Common myeloid progenitor, CD34-positive (primary cell): ENCODE results near the gene DCAF5.

Experiments
- CTCF ChIA-PET: fragments of 350-600 bp; sonication (Branson Sonifier 250); formaldehyde crosslinking; loops from one replicate; lab custom pipeline; 2021; ENCODE audit warnings: antibody characterized with exemption; lab: Charles Lee
- POLR2A ChIA-PET: fragments of 350-600 bp; sonication (Branson Sonifier 250); formaldehyde crosslinking; loops from one replicate; lab custom pipeline; 2021; ENCODE audit warnings: antibody characterized with exemption; lab: Charles Lee
- DNase-seq, 3 donors: peaks; one replicate each; pipeline versions ENCODE4 v3.0.0 to v3.0.0-alpha.2; 2013
- H3K27ac ChIP-seq, 2 experiments: 1 replicate in 1 of 2; 2 replicates in 1 of 2; pipeline ENCODE4 v1.7.0; 2013; ENCODE audit warnings: inconsistent platforms in 2 of 2, low read length in 2 of 2, mild to moderate bottlenecking in 2 of 2, low read depth in 1 of 2, moderate library complexity in 1 of 2; ENCODE audit not compliant: severe bottlenecking in 2 of 2, insufficient read depth in 1 of 2, poor library complexity in 1 of 2
- H3K27me3 ChIP-seq, 5 experiments: replicated peaks in 2 of 5; 1 replicate in 3 of 5; 2 replicates in 2 of 5; pipeline versions ENCODE4 v1.6.1 to v1.7.0; 2013; ENCODE audit warnings: low read length in 4 of 5, mild to moderate bottlenecking in 2 of 5, moderate library complexity in 2 of 5, inconsistent platforms in 1 of 5; ENCODE audit not compliant: insufficient read depth in 5 of 5, control insufficient read depth in 4 of 5
- H3K36me3 ChIP-seq, 4 experiments: 1 replicate in 2 of 4; 2 replicates in 2 of 4; pipeline versions ENCODE4 v1.6.1 to v1.7.0; 2013; ENCODE audit warnings: low read length in 3 of 4, control low read depth in 1 of 4, mild to moderate bottlenecking in 1 of 4; ENCODE audit not compliant: control insufficient read depth in 4 of 4, insufficient read depth in 4 of 4
- H3K4me1 ChIP-seq, 4 experiments: 1 replicate in 3 of 4; 2 replicates in 1 of 4; pipeline versions ENCODE4 v1.6.1 to v1.7.1; 2013; ENCODE audit warnings: low read length in 3 of 4, mild to moderate bottlenecking in 3 of 4, control low read depth in 1 of 4, inconsistent platforms in 1 of 4, moderate library complexity in 1 of 4; ENCODE audit not compliant: control insufficient read depth in 4 of 4, insufficient read depth in 4 of 4; ENCODE audit errors: control extremely low read depth in 1 of 4
- H3K4me3 ChIP-seq, 7 experiments: 1 replicate in 4 of 7; 2 replicates in 3 of 7; pipeline versions ENCODE4 v1.5.1 to v1.7.0; 2013; ENCODE audit warnings: mild to moderate bottlenecking in 7 of 7, low read length in 6 of 7, moderate library complexity in 6 of 7, inconsistent platforms in 2 of 7, low read depth in 2 of 7, control low read depth in 1 of 7; ENCODE audit not compliant: insufficient read depth in 4 of 7, control insufficient read depth in 1 of 7; ENCODE audit errors: extremely low read depth in 1 of 7
- H3K9me3 ChIP-seq, 5 experiments: 1 replicate in 4 of 5; 2 replicates in 1 of 5; pipeline versions ENCODE4 v1.6.1 to v1.7.1; 2013; ENCODE audit warnings: low read length in 4 of 5, mild to moderate bottlenecking in 2 of 5, inconsistent platforms in 1 of 5, low read depth in 1 of 5, moderate library complexity in 1 of 5; ENCODE audit not compliant: control insufficient read depth in 4 of 5, insufficient read depth in 2 of 5; ENCODE audit errors: control extremely low read depth in 1 of 5
- WGBS: methylation state at CpG from one replicate; pipeline ENCODE4 v1.1.5; 2013; ENCODE audit not compliant: insufficient coverage; 5-methylcytosine and 5-hydroxymethylcytosine counted together

Gene DCAF5

GRCh38 chr14:69086537-69086936 is 66.4 kb downstream of the DCAF5 start:
- Histone ChIP-seq H3K4me3 (no peak overlapping the region), H3K4me1 (no peaks in the 10 kb centered on the region), H3K36me3 (peaks cover 10 to 53% (median 35%) of the 10 kb centered on the region in 4 experiments), H3K27ac (no peak overlapping the region), H3K27me3 (no peaks in the 10 kb centered on the region), H3K9me3 (no peaks in the 10 kb centered on the region)
- 100% methylated on average over 1 of the region's 3 CpGs for whole genome bisulfite sequencing
- ChIA-PET POLR2A (no interaction called here), CTCF (interaction anchor here (1.1 kb wide), 1 partner anchor 176 kb away, joined by 3 read pairs; no protein-coding TSS in a partner anchor)
- DNase-seq, result no peak

GRCh38 chr14:69084023-69084422 is 68.9 kb downstream of the DCAF5 start:
- H3K27me3 ChIP-seq, result no peaks in the 10 kb centered on the region
- 100% methylated on average over 3 of the region's 4 CpGs for WGBS
- CTCF ChIA-PET, result interaction anchor here (1.0 kb wide), 1 partner anchor 173 kb away, joined by 5 read pairs; no protein-coding TSS in a partner anchor
- POLR2A ChIA-PET, result no interaction called here
- H3K9me3 ChIP-seq, result no peaks in the 10 kb centered on the region
- H3K4me1 ChIP-seq, result peaks cover 0 to 9% (median 1%) of the 10 kb centered on the region in 4 experiments
- H3K4me3 ChIP-seq, result no peak overlapping the region
- DNase-seq, result no peak
- peaks cover 6 to 45% (median 26%) of the 10 kb centered on the region in 4 experiments for H3K36me3 ChIP-seq
- H3K27ac ChIP-seq, result no peak overlapping the region

DNA sequence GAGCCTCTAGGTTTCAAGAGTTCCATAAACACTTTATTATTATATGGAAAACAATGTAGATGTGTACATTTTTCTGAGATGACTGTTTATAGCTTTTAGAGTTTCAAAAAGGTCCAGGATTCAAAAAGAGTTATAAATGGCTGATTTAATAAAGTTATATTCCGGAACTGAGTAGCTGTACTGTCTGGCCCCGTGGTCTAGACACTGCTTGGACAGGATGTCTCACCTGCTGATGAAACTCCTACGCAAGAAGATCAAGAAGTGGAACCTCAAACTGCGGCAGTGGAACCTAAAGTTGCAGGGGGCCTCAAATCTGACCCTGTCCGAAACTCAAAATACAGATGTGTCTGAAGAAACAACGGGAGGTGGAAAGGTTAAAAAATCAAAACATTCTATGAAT is 69.7 kb downstream of the DCAF5 start:
- Histone ChIP-seq H3K9me3 (no peaks in the 10 kb centered on the region), H3K36me3 (peaks cover 9 to 43% (median 28%) of the 10 kb centered on the region in 4 experiments), H3K27ac (no peak overlapping the region), H3K4me3 (no peak overlapping the region), H3K4me1 (peaks cover 0 to 9% (median 2%) of the 10 kb centered on the region in 4 experiments), H3K27me3 (no peaks in the 10 kb centered on the region)
- no peak for DNase-seq
- POLR2A ChIA-PET, result no interaction called here
- WGBS, result 95% methylated on average over 4 of the region's 6 CpGs
- CTCF ChIA-PET, result interaction anchor here (1.7 kb wide), 1 partner anchor 24 kb away, joined by 6 read pairs; no protein-coding TSS in a partner anchor

DNA sequence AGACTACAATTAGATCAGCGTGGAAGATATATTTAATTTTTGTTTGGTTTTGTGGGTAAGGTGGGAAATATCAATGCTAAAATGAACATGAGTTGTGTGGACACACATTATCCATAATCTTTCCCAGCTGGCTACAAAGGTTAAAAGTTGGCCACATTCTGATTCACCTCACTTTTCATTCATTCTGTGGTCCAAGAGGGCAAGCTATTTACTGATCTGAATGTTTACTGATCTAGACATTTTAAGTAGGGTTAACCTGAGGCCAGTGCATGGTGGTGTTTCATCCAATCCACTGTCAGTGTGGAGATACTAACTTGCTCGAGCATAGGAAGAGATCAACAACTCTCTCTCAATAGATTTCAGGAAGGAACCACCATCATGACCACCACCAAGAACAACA is 71.6 kb downstream of the DCAF5 start:
- H3K4me3 ChIP-seq, result no peak overlapping the region
- ChIA-PET POLR2A (no interaction called here), CTCF (interaction anchor here (1.2 kb wide), 1 partner anchor 169 kb away, joined by 3 read pairs; no protein-coding TSS in a partner anchor)
- H3K9me3 ChIP-seq, result no peaks in the 10 kb centered on the region
- no peak overlapping the region for H3K27ac ChIP-seq
- peaks cover 7 to 35% (median 23%) of the 10 kb centered on the region in 4 experiments for H3K36me3 ChIP-seq
- 100% methylated on average over 1 of the region's 2 CpGs for WGBS
- peaks cover 0 to 9% (median 2%) of the 10 kb centered on the region in 4 experiments for H3K4me1 ChIP-seq
- no peaks in the 10 kb centered on the region for H3K27me3 ChIP-seq
- no peak for DNase-seq

GRCh38 chr14:69079747-69080146 is 73.2 kb downstream of the DCAF5 start:
- Histone ChIP-seq H3K27me3 (no peaks in the 10 kb centered on the region), H3K9me3 (no peaks in the 10 kb centered on the region), H3K4me1 (peaks cover 0 to 9% (median 2%) of the 10 kb centered on the region in 4 experiments), H3K27ac (peak overlapping the region in 1 of 2 experiments; percentile 67), H3K4me3 (no peak overlapping the region), H3K36me3 (peaks cover 8 to 38% (median 22%) of the 10 kb centered on the region in 4 experiments)
- 58% methylated on average over 2 of the region's 2 CpGs for WGBS
- ChIA-PET POLR2A (no interaction called here), CTCF (interaction anchor here (0.8 to 1.4 kb wide), 3 partner anchors 9 to 214 kb away, joined by 3 to 4 read pairs (median 3); no protein-coding TSS in a partner anchor)
- DNase-seq, result peak in 2 of 3 donors; percentile 49 to 63

DNA sequence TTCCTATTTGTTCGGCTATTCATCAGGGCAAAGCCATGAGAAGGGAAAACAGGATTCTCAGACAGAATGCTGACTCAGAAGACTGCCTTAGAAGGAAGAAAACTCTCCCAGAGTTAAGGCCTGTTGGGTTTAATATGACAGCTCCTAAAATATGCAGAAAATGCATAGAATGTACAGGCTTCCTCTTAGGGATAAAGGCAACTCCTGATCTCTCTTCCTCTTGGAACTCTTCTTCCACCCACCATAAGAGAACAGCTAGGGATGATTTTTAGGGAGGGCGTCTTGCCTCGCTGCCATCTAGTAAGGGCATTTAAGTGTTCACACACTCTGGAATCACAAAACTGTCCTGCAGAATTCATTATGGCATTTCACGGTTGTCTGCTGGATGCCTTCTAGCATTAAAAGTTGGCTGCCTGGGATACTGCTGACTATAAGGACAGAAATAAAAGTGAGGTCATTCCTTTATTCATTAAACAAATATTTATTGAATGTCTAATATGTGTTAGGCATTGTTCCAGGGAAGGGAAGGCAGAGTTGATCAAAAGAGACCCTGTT is 73.7 kb downstream of the DCAF5 start:
- no peak overlapping the region for H3K27ac ChIP-seq
- no peaks in the 10 kb centered on the region for H3K9me3 ChIP-seq

DNA sequence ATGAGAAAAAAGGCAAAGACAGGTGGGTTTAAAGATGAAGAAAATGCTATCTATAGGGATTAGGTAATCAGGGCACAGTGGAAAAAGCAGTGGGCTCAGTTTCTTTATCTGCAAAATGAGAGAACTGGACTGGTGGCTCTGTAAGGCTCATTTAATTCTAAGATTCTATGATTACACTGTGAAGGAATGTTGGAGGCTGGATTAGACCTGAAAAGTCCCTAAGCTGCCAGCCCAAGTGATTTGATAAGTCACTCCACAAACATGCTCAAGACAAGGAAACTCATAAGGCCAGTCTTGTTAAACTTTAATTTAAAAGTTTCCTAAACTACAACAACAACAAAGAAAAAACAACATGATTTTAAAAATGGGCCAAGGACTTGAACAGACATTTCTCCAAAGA is 75.1 kb downstream of the DCAF5 start:
- Histone ChIP-seq H3K4me1 (peaks cover 0 to 9% (median 2%) of the 10 kb centered on the region in 4 experiments), H3K27ac (no peak overlapping the region), H3K9me3 (no peaks in the 10 kb centered on the region), H3K4me3 (no peak overlapping the region), H3K36me3 (peaks cover 11 to 41% (median 16%) of the 10 kb centered on the region in 4 experiments), H3K27me3 (no peaks in the 10 kb centered on the region)
- no peak for DNase-seq
- ChIA-PET POLR2A (no interaction called here), CTCF (no interaction called here)

More for the DNA sequence above, 73.7 kb downstream of the DCAF5 start:
- 92% methylated on average over 3 of the region's 4 CpGs for WGBS
- Histone ChIP-seq H3K4me1 (peaks cover 0 to 9% (median 2%) of the 10 kb centered on the region in 4 experiments), H3K36me3 (peaks cover 5 to 38% (median 20%) of the 10 kb centered on the region in 4 experiments), H3K27me3 (no peaks in the 10 kb centered on the region), H3K4me3 (no peak overlapping the region)
- POLR2A ChIA-PET, result no interaction called here
- no peak for DNase-seq
- CTCF ChIA-PET, result interaction anchor here (1.0 to 1.4 kb wide), 2 partner anchors 10 to 213 kb away, joined by 3 to 4 read pairs; no protein-coding TSS in a partner anchor
